NCI-H1930 (cell line): ENCODE data around the gene OXSR1.
"Not testable (repeated sequence)": the region's sequence is repeated elsewhere in the genome, so short reads cannot be mapped to it uniquely, and the experiment has no call there.

Source experiments
- DNase-seq, 2 experiments: peaks; one replicate each; lab custom pipeline; 2025; lab: John Stamatoyannopoulos, UW

Gene OXSR1

GRCh38 chr3:38227989-38228388 is 62.7 kb downstream of the OXSR1 start:
- no peak for DNase-seq

GRCh38 chr3:38229036-38229435 is 63.7 kb downstream of the OXSR1 start:
- DNase-seq = no peak

- DNase-seq = no peak
Observed at GRCh38 chr3:38232701-38233100, 67.4 kb downstream of the OXSR1 start.

GRCh38 chr3:38235466-38235865 is 70.1 kb downstream of the OXSR1 start:
- no peak for DNase-seq

GRCh38 chr3:38238416-38239008 is 73.2 kb downstream of the OXSR1 start:
- no peak for DNase-seq

GRCh38 chr3:38242812-38243211 is 77.5 kb downstream of the OXSR1 start:
- DNase-seq = not testable (repeated sequence)

- no peak for DNase-seq
Observed at GRCh38 chr3:38245930-38246329, 80.6 kb downstream of the OXSR1 start.

- DNase-seq = no peak
Observed at GRCh38 chr3:38247366-38248035, 82.2 kb downstream of the OXSR1 start.

GRCh38 chr3:38250198-38250597 is 84.9 kb downstream of the OXSR1 start:
- no peak for DNase-seq

GRCh38 chr3:38251197-38251596 is 85.9 kb downstream of the OXSR1 start:
- DNase-seq = no peak

GRCh38 chr3:38253704-38254103 is 88.4 kb downstream of the OXSR1 start:
- no peak for DNase-seq

- no peak for DNase-seq
Observed at GRCh38 chr3:38254872-38255271, 89.5 kb downstream of the OXSR1 start.

GRCh38 chr3:38255627-38256026 is 90.3 kb downstream of the OXSR1 start:
- no peak for DNase-seq

GRCh38 chr3:38257583-38257982 is 92.2 kb downstream of the OXSR1 start:
- DNase-seq = no peak

- no peak for DNase-seq
Observed at GRCh38 chr3:38260474-38260873, 95.1 kb downstream of the OXSR1 start.

- no peak for DNase-seq
Observed at GRCh38 chr3:38264353-38264771, 99.0 kb downstream of the OXSR1 start.

- DNase-seq = no peak
Observed at GRCh38 chr3:38264779-38265178, 99.4 kb downstream of the OXSR1 start.

GRCh38 chr3:38265604-38266307 is 100.4 kb downstream of the OXSR1 start, which contains the start of gene SLC22A13:
TSS of gene SLC22A13 (plus strand) at chr3:38265812. CDS start at chr3:38265861, 49 bp downstream.
- DNase-seq = no peak

GRCh38 chr3:38266810-38267209 is 101.5 kb downstream of the OXSR1 start:
- no peak for DNase-seq

GRCh38 chr3:38267662-38268061 is 102.3 kb downstream of the OXSR1 start:
- no peak for DNase-seq

GRCh38 chr3:38268087-38268486 is 102.8 kb downstream of the OXSR1 start:
- no peak for DNase-seq

GRCh38 chr3:38268522-38268921 is 103.2 kb downstream of the OXSR1 start:
- no peak for DNase-seq

GRCh38 chr3:38270606-38271005 is 105.3 kb downstream of the OXSR1 start:
- no peak for DNase-seq
